Testis (tissue), 2 donors: ENCODE data around the gene SRSF11.

Source experiments
- CTCF ChIP-seq, 3 experiments: fragments of 450-650 bp in 2 of 3; fragments of 200-600 bp in 1 of 3; sonication (generic) in 1 of 3; IDR thresholded peaks; one replicate each; pipeline ENCODE4 v1.5.1; 2016 to 2019; ENCODE audit warnings: antibody characterized with exemption in 3 of 3, mild to moderate bottlenecking in 2 of 3, moderate library complexity in 1 of 3
- POLR2A ChIP-seq: fragments of 450-650 bp; IDR thresholded peaks from one replicate; pipeline ENCODE4 v1.6.1; 2017; ENCODE audit warnings: antibody characterized with exemption, mild to moderate bottlenecking, moderate library complexity

DNA sequence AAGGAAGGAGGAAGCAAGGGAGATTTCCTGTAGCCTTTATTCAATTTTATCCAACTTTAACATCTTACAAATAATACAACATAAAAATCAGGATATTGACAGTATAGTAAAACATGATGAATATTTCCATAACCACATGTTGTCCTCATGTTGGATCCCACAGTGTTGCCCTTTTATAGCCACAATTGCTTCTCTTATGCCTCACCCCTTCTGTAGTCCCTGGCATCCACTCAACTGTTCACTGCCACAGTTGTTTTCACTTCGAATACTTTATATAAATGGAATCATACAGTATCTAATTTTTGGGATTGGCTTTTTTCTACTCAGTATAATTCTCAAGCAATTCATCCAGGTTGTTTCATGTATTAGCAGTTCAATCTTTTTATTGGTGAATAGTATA, 44.8 kb downstream of the SRSF11 start:
- TF ChIP-seq POLR2A: no peak
- no peak for TF ChIP-seq CTCF (IDR thresholded peaks at IDR 0.05)
